ENCODE measurements around the gene TMEM151B. TPM values are rescaled to one million over a fixed set of nuclear protein-coding genes. Genes with fewer than 3 reads are reported as not detected.

Gene TMEM151B
- total RNA-seq, result under 0.01 TPM in 1 of 2 replicates, not detected in the other

DNA sequence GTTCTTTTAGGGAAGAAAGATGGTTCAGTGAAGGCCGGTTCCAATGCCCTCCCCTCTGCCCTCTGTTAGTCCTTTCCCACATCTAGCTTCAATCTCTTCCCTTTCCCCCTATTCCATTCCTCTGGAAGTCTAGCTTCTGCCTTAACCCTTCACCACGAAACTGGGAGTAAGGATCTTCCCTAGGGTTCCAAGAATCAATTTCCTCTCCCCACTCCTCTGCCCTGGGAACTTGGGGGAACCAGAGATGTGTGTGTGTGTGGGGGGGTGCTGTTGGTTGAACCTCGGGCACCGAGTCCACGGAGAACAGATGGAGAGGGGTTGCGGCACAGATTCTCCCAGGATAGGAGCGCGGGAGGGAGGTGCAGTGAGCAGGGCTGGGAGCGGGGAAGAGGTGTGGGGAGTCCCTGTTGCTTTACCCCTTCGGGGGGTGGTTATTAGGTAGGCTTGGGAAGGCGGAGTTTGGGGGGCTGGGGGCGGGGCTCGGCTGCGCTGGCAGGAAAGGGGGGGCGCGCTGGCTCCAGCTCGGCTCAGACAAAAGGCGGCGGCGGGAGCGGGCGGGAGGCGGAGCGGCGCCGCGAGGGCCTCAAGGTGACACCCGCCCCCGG, at the start of gene TMEM151B:
TMEM151B (plus strand) TSS at position 530 of the 605 bp plus-strand sequence. CDS start 293 bp downstream, outside the sequence.

DNA sequence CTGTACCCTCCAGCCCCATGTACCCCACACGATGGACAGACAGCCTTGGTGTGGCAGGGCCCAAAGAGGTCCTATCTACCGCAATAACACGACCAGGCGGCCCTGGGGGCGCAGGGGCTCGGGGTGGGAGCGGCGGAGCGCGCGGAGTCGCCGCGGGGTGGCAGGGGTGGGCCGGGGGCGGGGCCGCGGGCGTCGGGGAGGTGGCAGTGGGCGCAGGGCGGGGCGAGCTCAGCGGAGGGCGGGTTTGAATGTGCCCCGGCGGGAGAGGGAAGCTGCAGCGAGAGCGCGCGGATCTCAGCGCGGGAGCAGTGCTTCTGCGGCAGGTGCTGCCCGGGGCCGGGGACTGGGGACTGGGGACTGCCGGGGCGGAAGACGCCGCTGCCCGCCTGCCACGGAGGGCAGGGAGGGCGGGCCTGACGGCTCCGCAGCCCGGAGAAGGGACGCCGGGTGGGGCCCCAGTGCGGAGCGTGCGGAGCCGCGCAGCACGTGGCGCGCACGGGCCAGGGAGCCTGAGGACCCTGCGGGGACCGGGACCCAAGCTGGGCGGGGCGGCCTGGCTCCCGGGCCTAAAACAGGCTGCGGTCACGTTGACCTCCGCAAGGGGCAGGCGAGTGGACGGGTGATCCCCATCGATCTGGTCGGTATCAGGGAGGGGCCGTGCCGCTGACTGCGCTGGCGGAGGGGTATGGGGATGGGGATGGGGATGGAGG, 46.8 kb upstream of the TMEM151B start, which contains the start of gene SLC29A1:
SLC29A1 (plus strand) TSS at position 277 of the 710 bp plus-strand sequence. CDS start 3,719 bp downstream, outside the sequence.

DNA sequence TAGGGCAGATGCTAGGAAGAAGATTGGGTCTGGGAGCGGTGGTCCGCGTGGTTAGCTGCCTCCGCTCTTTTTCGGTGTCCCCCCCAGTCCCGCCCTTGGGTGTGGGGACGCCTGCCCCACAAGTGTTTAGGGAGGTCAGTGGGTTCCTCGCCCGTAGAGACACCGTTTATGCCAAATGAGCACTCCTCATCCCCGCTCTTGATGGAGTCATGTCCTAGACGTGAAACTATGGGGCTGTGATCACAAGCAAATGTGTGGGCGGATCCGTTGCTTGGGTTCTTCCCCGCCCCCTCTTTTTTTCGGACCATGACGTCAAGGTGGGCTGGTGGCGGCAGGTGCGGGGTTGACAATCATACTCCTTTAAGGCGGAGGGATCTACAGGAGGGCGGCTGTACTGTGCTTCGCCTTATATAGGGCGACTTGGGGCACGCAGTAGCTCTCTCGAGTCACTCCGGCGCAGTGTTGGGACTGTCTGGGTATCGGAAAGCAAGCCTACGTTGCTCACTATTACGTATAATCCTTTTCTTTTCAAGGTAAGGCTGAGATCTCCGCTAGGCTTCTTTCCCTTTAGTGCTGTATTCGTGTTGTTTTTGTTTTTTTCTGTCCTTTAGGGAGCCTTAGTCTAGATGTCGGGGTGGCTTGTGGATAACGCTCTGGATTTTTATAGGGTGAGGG, 23.4 kb upstream of the TMEM151B start, which contains the start of gene HSP90AB1:
HSP90AB1 (plus strand) TSS at position 439 of the 675 bp plus-strand sequence. CDS start 1,529 bp downstream, outside the sequence.

DNA sequence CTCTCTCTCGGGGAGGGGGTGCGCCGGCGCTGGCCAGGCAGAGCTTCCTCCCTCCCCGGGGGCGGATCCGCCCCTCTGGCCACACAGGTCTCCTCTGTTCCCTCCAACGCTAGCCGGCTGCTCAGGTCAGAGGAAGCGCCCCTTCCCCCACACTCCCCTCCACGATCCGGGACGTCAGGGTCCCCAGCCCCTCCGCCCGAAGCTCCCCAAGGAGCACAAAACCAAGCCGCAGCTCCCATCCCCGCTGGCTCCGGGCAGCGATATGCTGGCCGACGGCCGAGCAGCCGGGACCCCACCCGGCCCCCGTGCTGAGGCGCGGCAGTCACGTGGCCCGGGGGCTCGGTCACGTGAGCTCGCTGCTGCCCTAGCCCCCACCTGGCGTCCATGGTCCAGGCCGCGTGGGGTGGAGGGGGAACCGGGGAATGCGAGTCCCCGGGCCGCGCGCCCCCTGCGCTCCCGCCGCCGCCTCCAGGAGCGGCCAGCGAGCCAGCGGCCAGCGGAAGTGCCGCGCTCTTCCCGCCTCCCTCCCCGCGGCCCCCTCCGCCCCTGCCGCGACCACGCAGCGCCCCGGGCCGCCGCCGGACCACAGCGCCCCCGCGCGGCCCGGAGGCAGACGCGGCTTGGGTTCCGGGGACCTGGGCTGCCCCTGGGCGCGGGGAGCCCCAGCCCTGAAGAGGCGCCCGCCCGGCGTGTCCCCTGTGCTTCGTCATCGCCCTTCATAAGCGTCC, 13.1 kb upstream of the TMEM151B start, which contains the start of gene SLC35B2:
SLC35B2 (minus strand) TSS at position 504 of the 728 bp plus-strand sequence; CDS start at position 386, 118 bp downstream.

DNA sequence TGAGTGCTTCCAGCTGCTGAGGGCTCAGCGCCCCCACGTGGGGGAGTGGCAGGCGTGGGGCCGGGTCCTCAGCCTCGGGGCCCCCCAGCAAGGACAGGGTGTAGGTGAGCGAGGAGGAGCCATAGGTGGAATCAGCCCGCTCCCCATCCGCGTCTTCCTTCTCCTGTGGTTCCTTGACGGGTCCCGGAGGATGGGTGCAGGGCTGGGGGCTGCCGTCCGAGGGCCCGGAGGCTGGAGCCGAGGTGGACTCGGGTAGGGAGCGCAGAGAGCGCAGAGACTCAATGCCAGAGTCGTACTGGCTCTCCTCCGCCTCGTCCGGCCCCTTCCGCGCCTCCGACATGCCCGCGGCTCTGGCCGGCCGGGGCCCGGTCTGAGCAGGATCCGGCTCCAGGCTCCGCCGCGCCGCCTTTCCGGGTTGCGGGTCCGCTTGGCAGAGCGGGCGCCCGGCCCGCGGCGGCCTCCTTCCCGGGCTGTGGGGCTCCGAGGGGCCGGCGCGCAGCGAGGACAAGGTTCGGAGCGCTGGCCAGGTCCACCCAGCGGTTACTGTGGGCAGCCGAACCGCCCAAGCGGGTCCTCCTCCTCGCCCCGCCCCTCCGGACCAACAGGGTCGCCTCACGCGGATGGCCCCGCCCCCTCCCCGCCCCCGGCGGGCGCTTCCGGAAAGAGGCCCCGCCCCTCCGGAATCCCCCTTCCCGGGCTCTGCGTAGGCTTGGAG, 5.1 kb upstream of the TMEM151B start, which contains the start of gene NFKBIE:
NFKBIE (minus strand) TSS at position 545 of the 715 bp plus-strand sequence; CDS start at position 340, 205 bp downstream.

DNA sequence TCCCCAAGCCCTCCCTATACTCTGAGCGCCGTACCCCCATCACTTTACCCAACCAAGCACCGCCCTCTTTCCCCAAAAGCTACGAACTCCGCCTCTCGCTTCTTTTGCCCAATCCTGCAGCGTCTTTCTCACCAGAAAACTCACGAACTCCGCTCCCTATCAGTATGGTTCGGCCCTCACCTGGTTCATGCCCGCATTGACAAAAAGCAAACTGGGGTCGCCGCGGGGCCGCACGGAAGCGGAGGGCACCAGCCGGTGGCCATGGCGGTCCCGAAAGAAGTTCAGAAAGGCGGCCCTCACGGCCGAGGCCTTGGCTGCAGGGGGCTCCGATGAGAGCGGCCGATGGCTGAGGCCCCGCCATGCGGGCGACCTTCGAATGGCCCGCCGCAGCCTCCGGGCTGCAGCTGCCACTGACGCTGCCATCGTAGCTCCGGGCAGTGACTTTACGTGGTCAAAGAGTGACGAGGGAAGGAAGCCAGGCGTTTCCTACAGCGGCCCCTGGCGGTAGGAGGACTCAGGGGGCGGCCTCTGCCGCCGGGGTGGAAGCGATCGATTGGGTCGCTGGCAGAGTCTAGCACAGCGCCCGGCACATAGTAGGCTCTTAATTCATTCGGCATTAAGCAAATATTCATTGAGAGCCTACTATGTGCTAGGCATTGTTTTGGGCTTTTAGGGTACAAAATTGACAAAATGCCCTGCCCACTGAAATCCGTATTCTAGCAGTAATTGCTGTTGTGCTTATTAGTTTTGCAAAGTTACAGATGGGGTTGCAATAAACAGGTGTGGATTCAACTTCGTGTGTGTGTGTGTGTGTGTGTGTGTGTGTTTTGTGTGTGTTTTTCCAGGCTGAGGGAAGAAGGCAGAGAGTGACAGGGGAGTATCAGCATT, 42.9 kb downstream of the TMEM151B start, which contains the start of gene AARS2:
AARS2 (minus strand) TSS at position 447 of the 888 bp plus-strand sequence; CDS start at position 423, 24 bp downstream.

DNA sequence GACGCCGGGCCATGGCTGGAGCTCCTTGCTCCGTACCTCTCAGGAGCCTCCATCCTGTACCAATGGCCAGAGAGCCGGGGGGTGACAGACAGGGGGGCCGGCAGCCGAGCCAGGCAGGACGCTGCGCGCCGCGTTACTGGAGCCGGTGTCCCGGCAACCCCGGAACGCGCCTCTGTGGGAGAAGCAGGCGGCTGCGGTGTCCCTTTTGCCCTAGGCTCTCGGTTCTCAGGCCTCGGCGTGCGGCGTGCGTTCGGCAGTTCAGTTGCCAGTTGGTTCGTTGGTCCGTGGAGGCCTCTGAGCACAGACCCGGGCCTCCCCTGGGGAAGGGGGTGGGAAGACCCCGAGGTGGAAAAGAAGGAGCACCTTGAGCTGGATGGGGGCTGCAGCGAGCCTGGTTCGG, 72.2 kb downstream of the TMEM151B start, which contains the start of gene SPATS1:
SPATS1 (plus strand) TSS at position 162 of the 400 bp plus-strand sequence. CDS start 446 bp downstream, outside the sequence.

Other genes with a start within 250 kb of the TMEM151B start
- gene MRPL14, start 143.0 kb upstream of the TMEM151B start, total RNA-seq, result 52.3 and 62.1 TPM in 2 replicates
- gene TMEM63B, start 142.9 kb upstream of the TMEM151B start, total RNA-seq, result 11.3 and 18.0 TPM in 2 replicates
- gene CAPN11, start 111.6 kb upstream of the TMEM151B start, total RNA-seq, result not detected in 2 replicates
- gene MYMX, start 53.5 kb upstream of the TMEM151B start, total RNA-seq, result not detected in 2 replicates
- gene SLC29A1, start 46.9 kb upstream of the TMEM151B start, total RNA-seq, result 11.3 and 16.9 TPM in 2 replicates
- 322 and 526 TPM in 2 replicates for gene HSP90AB1, start 23.3 kb upstream of the TMEM151B start, total RNA-seq
- 37.2 and 46.1 TPM in 2 replicates for gene SLC35B2, start 12.9 kb upstream of the TMEM151B start, total RNA-seq
- 6.9 and 8.0 TPM in 2 replicates for gene NFKBIE, start 4.9 kb upstream of the TMEM151B start, total RNA-seq
- 7.0 and 10.6 TPM in 2 replicates for gene AARS2, start 42.9 kb downstream of the TMEM151B start, total RNA-seq
- gene SPATS1, start 72.2 kb downstream of the TMEM151B start, total RNA-seq, result 0.09 TPM in 1 of 2 replicates, not detected in the other
- gene CDC5L, start 117.3 kb downstream of the TMEM151B start, total RNA-seq, result 17.6 and 22.1 TPM in 2 replicates

Data from dermis lymphatic vessel endothelial cell (primary cell).